ENCODE results near the gene CKB.

DNA sequence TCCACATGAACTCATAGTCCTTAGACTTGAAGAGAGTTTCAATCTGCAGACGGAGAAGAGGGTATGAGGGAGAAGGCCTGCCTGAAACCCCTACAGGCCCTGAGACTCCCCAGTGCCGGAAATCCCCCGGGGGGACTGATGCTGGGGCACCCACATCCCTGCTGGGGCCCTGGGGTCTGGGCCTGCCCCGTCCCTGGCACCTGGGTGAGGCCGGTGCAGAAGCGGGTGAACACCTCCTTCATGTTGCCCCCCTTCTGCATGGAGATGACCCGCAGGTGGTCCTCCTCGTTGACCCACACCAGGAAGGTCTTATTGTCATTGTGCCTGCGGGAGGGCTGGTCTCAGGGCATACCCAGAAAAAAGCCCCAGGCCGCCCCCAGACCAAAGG lies 2.4 kb downstream of the CKB start:
- TF ChIP-seq, protein P1, sequence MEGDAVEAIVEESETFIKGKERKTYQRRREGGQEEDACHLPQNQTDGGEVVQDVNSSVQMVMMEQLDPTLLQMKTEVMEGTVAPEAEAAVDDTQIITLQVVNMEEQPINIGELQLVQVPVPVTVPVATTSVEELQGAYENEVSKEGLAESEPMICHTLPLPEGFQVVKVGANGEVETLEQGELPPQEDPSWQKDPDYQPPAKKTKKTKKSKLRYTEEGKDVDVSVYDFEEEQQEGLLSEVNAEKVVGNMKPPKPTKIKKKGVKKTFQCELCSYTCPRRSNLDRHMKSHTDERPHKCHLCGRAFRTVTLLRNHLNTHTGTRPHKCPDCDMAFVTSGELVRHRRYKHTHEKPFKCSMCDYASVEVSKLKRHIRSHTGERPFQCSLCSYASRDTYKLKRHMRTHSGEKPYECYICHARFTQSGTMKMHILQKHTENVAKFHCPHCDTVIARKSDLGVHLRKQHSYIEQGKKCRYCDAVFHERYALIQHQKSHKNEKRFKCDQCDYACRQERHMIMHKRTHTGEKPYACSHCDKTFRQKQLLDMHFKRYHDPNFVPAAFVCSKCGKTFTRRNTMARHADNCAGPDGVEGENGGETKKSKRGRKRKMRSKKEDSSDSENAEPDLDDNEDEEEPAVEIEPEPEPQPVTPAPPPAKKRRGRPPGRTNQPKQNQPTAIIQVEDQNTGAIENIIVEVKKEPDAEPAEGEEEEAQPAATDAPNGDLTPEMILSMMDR (conservative IDR thresholded peaks at IDR 0.05; ENCODE audit: low read length): no peak
- TF ChIP-seq EZH2phosphoT487 (IDR thresholded peaks at IDR 0.05; ENCODE audit: borderline replicate concordance, low read depth, low read length): no peak

Measured in OCI-LY7 (cell line).